Measurements from ENCODE around the gene TNNT2.

Gene TNNT2

DNA sequence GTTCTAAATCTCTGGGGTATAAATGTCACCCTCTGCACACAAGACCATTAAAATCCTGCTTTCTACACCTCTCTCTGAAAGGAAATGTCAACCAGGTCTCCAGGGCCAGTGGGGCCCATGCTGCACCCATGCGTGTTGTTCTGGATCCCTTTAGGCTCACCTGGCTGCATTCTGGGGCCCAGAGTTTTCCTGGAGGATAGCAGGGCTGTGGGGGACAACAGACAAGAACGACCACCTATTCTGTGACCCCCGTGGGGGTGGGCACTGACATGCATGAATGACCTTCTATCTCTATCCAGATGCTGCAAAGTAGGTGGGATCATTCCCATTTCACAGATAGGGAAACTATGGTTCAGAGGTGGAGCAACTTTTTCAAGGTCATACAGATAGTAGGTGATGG is 41.6 kb downstream of the TNNT2 start:
- no peak for DNase-seq (ENCODE audit: low read depth in 3 of 3, low spot score in 1 of 3)

- DNase-seq (ENCODE audit: low read depth in 3 of 3, low spot score in 1 of 3), result no peak
These were observed 42.2 kb downstream of the TNNT2 start for GRCh38 chr1:201335174-201335870.

DNA sequence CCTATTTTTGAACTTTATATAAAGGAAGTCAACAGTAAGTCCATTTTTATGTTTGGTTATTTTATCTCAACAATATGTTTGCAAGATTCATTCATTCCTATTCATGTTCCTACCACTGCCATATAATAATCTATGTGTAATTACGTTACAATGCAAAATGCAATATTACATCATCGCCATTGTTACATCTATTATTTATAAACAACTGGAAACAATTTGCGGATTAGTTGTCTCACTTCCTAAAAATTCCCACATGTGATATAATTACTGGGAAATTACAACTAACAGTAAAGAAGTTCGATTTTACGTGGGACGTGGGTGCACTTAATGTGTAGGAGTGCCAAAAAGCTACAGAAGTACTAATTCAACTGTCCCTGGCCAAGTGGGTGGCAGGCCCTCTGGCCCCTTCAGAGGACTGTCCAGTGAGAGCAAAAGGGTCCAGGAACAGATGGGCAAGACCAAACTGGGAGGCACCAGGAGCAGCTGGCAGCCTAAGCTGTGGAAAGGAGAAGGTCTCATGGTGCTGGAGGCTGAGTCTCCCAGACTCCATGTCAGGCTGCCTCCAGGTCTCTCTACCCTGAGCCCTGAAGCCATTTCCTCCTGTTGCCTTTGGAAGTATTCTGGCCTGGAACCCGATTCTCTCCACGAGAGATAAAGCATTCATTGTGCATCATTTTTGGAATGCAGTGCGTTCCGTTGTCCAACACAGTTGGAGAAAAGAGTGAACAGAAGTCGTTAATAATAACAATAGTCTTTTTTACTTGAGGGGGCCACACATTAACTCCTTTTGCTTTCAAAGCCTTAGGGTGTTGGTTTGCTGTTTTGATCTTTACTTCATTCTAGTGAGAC is 42.9 kb downstream of the TNNT2 start:
- no peak for DNase-seq (ENCODE audit: low read depth in 3 of 3, low spot score in 1 of 3)

GRCh38 chr1:201332616-201333335 is 44.7 kb downstream of the TNNT2 start:
- no peak for DNase-seq (ENCODE audit: low read depth in 3 of 3, low spot score in 1 of 3)

- DNase-seq (ENCODE audit: low read depth in 3 of 3, low spot score in 1 of 3), result no peak
These were observed 45.5 kb downstream of the TNNT2 start for GRCh38 chr1:201332021-201332420.

DNA sequence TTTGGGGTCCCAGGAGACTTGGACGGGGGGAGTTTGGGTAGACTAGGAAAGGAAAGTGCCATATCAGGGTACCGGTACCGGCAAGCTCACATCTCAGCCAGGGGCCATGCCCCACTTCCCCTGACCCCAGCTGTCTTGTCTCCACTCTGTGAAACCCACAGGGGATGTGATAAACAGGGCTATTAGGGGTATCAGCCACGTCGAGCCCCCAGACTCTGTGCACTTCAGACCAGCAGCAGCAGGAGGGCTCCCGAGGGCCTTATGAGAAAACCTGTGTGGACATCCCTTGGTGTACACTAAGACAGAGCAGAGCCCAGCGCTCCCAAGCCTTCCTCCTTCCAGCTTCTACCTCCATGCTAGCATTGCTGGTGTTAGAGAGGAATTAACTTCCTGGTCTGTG is 46.3 kb downstream of the TNNT2 start:
- no peak for DNase-seq (ENCODE audit: low read depth in 3 of 3, low spot score in 1 of 3)

DNA sequence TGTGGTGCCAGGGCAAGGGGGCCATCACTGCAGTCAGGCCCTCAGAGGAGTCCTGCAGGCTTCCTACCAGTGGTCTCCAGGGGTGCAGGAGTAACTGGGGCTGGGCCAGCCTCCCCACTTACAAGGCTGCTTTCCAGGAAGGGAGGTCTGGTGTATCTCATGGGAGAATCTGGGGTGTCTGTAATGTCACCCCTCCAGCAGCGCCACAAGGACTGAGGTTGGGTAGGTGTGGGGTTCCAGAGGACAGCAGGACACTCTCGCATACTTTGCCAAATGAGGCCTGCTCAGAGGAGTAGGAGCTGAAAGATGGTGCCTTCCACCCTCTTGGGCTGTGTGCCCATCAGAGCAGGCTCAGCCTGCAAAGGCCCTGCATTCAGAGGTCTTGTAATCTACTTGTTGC is 46.9 kb downstream of the TNNT2 start:
- DNase-seq (ENCODE audit: low read depth in 3 of 3, low spot score in 1 of 3), result no peak

GRCh38 chr1:201329801-201330200 is 47.7 kb downstream of the TNNT2 start:
- no peak for DNase-seq (ENCODE audit: low read depth in 3 of 3, low spot score in 1 of 3)

GRCh38 chr1:201329286-201329685 is 48.2 kb downstream of the TNNT2 start:
- DNase-seq (ENCODE audit: low read depth in 3 of 3, low spot score in 1 of 3), result no peak

DNA sequence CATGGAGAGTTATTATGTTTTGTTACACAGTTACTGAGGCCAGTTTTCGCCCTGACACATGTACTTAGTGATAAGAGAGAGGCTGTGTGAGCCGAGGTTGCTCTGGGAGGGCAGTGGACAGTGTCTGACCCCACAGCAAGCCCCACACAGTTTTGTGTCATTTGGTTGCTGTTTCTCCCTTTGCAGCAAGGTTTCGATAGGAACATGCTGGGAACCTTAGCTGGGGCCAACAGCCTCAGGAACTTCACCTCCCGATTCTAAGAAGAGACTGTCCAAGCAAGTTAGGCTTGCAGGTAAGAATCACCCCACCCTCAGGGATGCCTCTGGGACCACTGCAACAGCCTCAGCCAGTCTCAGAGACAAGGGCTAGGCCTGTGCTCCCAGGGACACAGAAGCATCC is 48.9 kb downstream of the TNNT2 start:
- DNase-seq (ENCODE audit: low read depth in 3 of 3, low spot score in 1 of 3), result no peak

GRCh38 chr1:201327687-201328240 is 49.7 kb downstream of the TNNT2 start:
- DNase-seq (ENCODE audit: low read depth in 3 of 3, low spot score in 1 of 3), result no peak

DNA sequence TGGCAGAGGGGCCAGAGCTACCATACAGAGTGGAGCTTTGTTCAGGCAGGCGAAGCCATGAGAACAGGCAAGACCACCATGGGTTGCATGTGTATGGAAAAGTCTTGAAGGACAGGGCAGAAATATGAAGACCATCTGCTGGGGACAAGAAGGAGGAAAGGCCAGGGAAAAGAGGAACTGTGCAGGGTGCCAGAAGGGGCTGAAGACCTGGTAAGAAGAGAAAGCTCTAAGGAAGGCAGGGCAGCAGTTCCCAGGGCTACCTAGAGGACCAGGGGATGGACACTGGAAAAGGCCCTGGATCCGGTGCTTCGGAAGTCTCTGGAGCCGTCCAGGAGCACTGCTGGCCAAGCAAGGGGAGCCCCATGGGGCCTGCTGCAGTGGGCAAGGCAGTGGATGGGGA is 50.8 kb downstream of the TNNT2 start:
- DNase-seq (ENCODE audit: low read depth in 3 of 3, low spot score in 1 of 3), result no peak

DNA sequence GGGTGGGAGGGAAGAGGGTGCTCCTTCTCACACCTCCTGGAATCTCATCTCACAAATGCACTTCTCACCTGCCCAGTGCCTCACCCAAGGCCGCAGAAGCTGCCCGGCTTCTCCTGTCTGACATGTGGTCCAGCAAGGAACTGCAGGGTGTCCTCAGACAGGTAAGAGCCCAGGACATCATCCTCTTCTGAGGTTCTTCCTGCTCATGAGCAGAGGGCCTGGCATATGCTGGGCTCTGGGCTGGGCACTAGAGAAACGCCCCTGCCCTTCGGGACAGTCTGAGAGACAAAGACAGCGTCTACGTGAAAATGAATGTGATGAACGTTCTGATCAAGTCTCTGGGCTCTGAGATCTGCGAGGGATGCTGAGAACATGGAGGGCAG is 51.8 kb downstream of the TNNT2 start:
- no peak for DNase-seq (ENCODE audit: low read depth in 3 of 3, low spot score in 1 of 3)

DNA sequence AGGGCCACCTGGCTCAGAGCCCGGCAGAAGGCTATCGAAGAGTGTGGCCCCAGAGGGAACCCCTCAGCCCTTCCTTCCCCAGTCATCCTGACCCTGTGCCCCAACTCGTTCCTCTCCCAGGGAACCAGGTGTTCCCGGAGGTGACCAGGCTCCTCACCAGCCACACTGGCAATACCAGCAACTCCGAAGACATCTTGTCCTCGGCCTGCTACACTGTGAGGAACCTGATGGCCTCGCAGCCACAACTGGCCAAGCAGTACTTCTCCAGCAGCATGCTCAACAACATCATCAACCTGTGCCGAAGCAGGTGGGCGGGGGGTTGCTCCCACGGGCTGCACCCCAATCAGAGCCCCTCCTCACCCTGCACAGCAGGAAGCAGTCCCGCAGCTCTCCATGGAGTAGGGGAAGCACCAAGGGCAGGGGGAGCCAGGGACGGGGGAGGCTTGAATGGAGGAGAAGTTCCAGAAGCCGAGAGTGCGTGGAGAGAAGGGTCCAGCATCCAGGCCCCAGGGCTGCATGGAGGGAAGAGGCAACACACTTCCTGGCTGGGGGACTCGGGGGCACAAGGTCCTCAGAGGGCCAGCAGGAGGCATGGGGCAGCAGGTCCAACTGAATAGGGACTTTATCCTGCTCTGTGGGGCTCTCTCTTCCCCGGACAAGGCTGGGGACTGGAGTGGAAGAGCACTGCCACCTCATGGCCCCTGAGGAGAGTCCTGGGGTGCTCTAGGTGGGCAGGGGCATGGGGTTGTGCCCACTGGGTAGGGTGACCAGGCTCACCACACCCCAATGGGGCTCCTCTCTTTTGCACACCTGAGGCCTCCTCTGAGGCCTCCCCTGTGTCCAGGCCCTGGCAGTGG is 52.4 kb downstream of the TNNT2 start:
- DNase-seq (ENCODE audit: low read depth in 3 of 3, low spot score in 1 of 3), result no peak

- DNase-seq (ENCODE audit: low read depth in 3 of 3, low spot score in 1 of 3), result no peak
These were observed 53.2 kb downstream of the TNNT2 start for GRCh38 chr1:201324306-201324705.

- DNase-seq (ENCODE audit: low read depth in 3 of 3, low spot score in 1 of 3), result no peak
These were observed 54.6 kb downstream of the TNNT2 start for GRCh38 chr1:201322653-201323510.

DNA sequence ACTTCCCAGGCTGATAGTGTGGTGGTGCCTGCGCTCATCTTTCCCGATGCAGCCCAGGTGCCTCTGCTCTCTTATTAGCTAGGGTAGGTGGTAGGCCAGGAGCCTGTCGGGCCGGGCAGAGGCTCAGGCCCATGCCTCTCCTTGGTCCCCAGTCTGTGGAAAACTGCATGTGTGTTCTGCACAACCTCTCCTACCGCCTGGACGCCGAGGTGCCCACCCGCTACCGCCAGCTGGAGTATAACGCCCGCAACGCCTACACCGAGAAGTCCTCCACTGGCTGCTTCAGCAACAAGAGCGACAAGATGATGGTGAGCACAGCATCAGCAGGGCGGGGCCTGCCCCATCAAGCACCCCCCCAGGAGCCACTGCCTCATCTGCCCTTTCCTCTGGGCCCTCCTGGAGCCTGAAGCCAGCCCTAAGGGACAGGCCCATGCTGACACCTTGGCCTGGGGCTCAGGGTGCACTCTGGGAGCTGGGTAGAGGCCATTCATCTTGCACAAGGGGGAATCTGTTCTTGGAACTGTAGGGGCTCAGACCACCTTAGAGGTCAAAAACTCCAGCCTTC is 55.6 kb downstream of the TNNT2 start:
- DNase-seq (ENCODE audit: low read depth in 3 of 3, low spot score in 1 of 3), result no peak

DNA sequence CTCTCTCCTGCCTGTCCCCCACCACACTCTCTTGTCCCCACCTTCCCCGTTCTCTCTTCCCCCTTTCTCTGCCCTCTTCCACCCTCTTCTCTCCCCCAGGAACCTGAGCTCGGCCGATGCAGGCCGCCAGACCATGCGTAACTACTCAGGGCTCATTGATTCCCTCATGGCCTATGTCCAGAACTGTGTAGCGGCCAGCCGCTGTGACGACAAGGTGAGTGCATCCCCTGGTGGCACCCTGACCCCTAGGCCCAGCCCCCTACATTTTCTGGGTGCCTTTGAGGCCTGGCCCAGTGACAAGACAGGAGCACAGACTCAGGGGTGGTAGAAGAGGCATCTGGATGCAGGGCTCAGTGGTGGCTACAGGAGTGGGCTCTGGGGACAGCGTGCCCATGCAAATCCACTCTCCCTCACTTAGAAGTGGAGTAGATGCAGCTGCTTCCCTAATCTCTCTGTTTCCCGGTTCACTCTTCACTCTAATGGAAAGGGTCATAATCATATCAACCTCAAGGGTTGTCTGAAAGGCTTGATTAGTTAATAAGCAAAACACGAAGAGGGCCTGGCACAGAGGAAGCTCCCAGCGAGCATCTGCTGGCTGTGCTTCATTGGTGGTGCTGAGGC is 57.2 kb downstream of the TNNT2 start:
- DNase-seq (ENCODE audit: low read depth in 3 of 3, low spot score in 1 of 3), result no peak

DNA sequence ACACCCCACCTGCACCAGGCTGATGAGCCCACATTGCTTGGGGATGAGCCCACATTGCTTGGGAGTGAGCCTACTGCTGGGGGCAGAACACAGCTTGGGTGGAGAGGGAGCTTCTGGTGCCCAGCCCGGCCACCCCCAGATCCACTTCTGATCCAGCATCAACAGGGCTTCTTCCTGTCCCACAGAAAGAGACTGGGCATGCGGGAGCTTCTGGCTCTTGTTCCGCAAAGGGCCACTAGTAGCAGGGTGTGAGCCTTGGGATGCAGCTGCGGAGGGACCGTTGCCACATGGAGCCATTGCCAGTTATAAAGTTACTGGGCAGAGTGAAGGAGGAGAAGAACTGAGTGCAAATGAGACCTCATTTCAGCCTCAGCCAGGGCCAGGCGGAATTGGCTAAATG is 57.8 kb downstream of the TNNT2 start:
- DNase-seq (ENCODE audit: low read depth in 3 of 3, low spot score in 1 of 3), result no peak

Data from stimulated activated CD4-positive, alpha-beta T cell treated with anti-CD3 and anti-CD28 coated beads, TNF-alpha, amount 100 ng/mL, for 1 hour (primary cell).